GM23338 (cell line): ENCODE data around the gene UNC13A. TPM values are rescaled to one million over a fixed set of nuclear protein-coding genes. Genes with fewer than 3 reads are reported as not detected.

ENCODE experiments used
- ATAC-seq: fragments of 200-7000 bp; cut with Tn5 transposase; 3 replicates; pipeline ENCODE4 v1.9.1; 2020
- DNase-seq: peaks from one replicate; pipeline ENCODE4 v3.0.0-alpha.2; 2015; ENCODE audit warnings: low spot score
- H2AFZ ChIP-seq: fragments of 200-600 bp; sonication (generic); 2 replicates; pipeline ENCODE4 v1.8.0; 2016; ENCODE audit warnings: antibody characterized with exemption, mild to moderate bottlenecking, moderate library complexity
- H3F3A ChIP-seq: fragments of 200-600 bp; sonication (generic); replicated peaks from 2 replicates; pipeline ENCODE4 v1.8.0; 2017; ENCODE audit warnings: antibody characterized with exemption, mixed run types, low read depth
- H3K27ac ChIP-seq: fragments of 200-600 bp; sonication (generic); 2 replicates; pipeline ENCODE4 v1.6.1; 2016; ENCODE audit warnings: low read depth
- H3K27me3 ChIP-seq: fragments of 200-600 bp; sonication (generic); 2 replicates; pipeline ENCODE4 v1.8.0; 2016; ENCODE audit warnings: mild to moderate bottlenecking, mixed run types, moderate library complexity; ENCODE audit not compliant: insufficient read depth
- H3K36me3 ChIP-seq: fragments of 200-600 bp; sonication (generic); 2 replicates; pipeline ENCODE4 v1.8.0; 2016; ENCODE audit warnings: mild to moderate bottlenecking; ENCODE audit not compliant: insufficient read depth
- H3K4me1 ChIP-seq: fragments of 200-600 bp; sonication (generic); 2 replicates; pipeline ENCODE4 v1.8.0; 2016; ENCODE audit warnings: mild to moderate bottlenecking, moderate library complexity; ENCODE audit not compliant: insufficient read depth
- H3K4me2 ChIP-seq: fragments of 200-600 bp; sonication (generic); 2 replicates; pipeline ENCODE4 v1.7.1; 2017; ENCODE audit warnings: mixed run types
- H3K4me3 ChIP-seq: fragments of 200-600 bp; sonication (generic); 2 replicates; pipeline ENCODE4 v1.6.1; 2016; ENCODE audit warnings: mixed run types
- H3K79me2 ChIP-seq: fragments of 200-600 bp; sonication (generic); replicated peaks from 2 replicates; pipeline ENCODE4 v1.8.0; 2017; ENCODE audit warnings: mild to moderate bottlenecking; ENCODE audit not compliant: insufficient read depth
- H3K9me2 ChIP-seq: fragments of 200-600 bp; sonication (generic); 2 replicates; pipeline ENCODE4 v1.8.0; 2017; ENCODE audit not compliant: insufficient read depth
- H4K20me1 ChIP-seq: fragments of 200-600 bp; sonication (generic); replicated peaks from 2 replicates; pipeline ENCODE4 v1.8.0; 2017; ENCODE audit warnings: mild to moderate bottlenecking; ENCODE audit not compliant: insufficient read depth
- H3K27ac Mint-ChIP-seq: 2 replicates; pipeline ENCODE4 v1.8.0; 2020; ENCODE audit warnings: inconsistent platforms, mild to moderate bottlenecking, moderate library complexity, mixed read lengths
- H3K27me3 Mint-ChIP-seq: 3 replicates; pipeline ENCODE4 v1.8.0; 2022; ENCODE audit warnings: low read depth, mild to moderate bottlenecking, moderate library complexity, mixed read lengths, inconsistent platforms; ENCODE audit not compliant: insufficient read depth, poor library complexity
- H3K36me3 Mint-ChIP-seq: 3 replicates; pipeline ENCODE4 v1.8.0; 2021; ENCODE audit warnings: low read depth, mild to moderate bottlenecking, inconsistent platforms, moderate library complexity, mixed read lengths
- H3K4me1 Mint-ChIP-seq: 3 replicates; pipeline ENCODE4 v1.8.0; 2020; ENCODE audit warnings: mild to moderate bottlenecking, inconsistent platforms, mixed read lengths
- H3K4me3 Mint-ChIP-seq: 3 replicates; pipeline ENCODE4 v1.8.0; 2021; ENCODE audit warnings: moderate library complexity, mild to moderate bottlenecking, inconsistent platforms, mixed read lengths
- H3K9me3 Mint-ChIP-seq: 3 replicates; pipeline ENCODE4 v1.8.0; 2020; ENCODE audit warnings: moderate library complexity, mild to moderate bottlenecking, inconsistent platforms, mixed read lengths
- EZH2 ChIP-seq: fragments of 200-600 bp; sonication (generic); IDR thresholded peaks from one replicate; pipeline ENCODE4 v1.8.0; 2017; ENCODE audit warnings: antibody characterized with exemption, mild to moderate bottlenecking, low read depth; ENCODE audit not compliant: unreplicated experiment
- polyA plus RNA-seq: library from polyadenylated mRNA; unstranded; fragments of >200 nt; fragmentation: Nextera tagmentation; extraction: Ambion mirVana; gene quantifications from 2 replicates; pipeline ENCODE4 v1.2.1, GENCODE V29; 2016
- total RNA-seq: library from RNA; depleted of rRNA; stranded (reverse); fragments of >200 nt; shearing (Covaris generic); gene quantifications from 2 replicates; pipeline ENCODE4 v1.2.3, GENCODE V29; 2014
- TF ChIP-seq, protein P1 (sequence below): IDR thresholded peaks from one replicate; pipeline ENCODE4 v1.6.1; 2018; ENCODE audit warnings: antibody characterized with exemption; ENCODE audit not compliant: unreplicated experiment
- TF ChIP-seq, protein P2 (sequence below): fragments of 250-450 bp; sonication (Bioruptor Pico); IDR thresholded peaks from 2 replicates; pipeline ENCODE4 v1.5.0; 2020; ENCODE audit warnings: mild to moderate bottlenecking, moderate library complexity

Gene UNC13A
- total and polyA plus RNA-seq, 2 experiments from 2014 or later, result 9.5 to 30.4 TPM

DNA sequence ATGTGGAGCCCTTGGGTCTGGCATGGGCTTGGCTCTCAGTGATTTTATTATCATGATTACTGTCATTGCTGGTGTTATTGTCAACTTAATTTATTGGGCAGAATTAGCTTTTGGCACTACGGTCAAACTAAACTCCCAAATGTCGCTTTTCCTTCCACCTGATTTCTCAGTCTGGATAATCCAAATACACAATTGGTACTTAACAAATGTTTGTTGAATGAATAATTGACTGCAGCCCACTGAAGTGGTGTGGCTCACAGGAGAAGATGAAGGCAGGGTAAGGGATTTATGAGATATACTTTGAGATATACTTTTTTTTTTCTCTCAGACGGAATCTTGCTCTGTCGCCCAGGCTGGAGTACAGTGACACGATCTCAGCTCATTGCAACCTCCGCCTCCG is 131.2 kb downstream of the UNC13A start:
- H3K9me3 Mint-ChIP-seq, result no peaks in the 10 kb centered on the region
- peak overlapping the region; percentile 78; the same call in 2 of the 3 replicates for H3K4me3 Mint-ChIP-seq
- H3K4me3 ChIP-seq, result no peak overlapping the region

More for the DNA sequence above, 131.2 kb downstream of the UNC13A start:
- Histone ChIP-seq H2AFZ (no peak overlapping the region), H3K27me3 (peaks cover 4% of the 10 kb centered on the region; the same call in 1 of the 2 replicates), H3K79me2 (no peaks in the 10 kb centered on the region), H4K20me1 (no peaks in the 10 kb centered on the region; the same call in 1 of the 2 replicates), H3K27ac (no peak overlapping the region), H3K36me3 (no peaks in the 10 kb centered on the region), H3K9me2 (no peaks in the 10 kb centered on the region), H3K4me1 (0 out of 2 replicates have a peak, but pooled peaks cover 3% of the 10 kb centered on the region), H3F3A (peaks cover 13% of the 10 kb centered on the region; the same call in 1 of the 2 replicates), H3K4me2 (no peak overlapping the region)
- DNase-seq (no peak), ATAC-seq (no peak)
- Mint-ChIP-seq H3K27me3 (peaks cover 5% of the 10 kb centered on the region), H3K27ac (no peak overlapping the region), H3K4me1 (peaks cover 8% of the 10 kb centered on the region; the same call in 2 of the 3 replicates), H3K36me3 (peaks cover 16% of the 10 kb centered on the region)
- no peak for TF ChIP-seq EZH2
- TF ChIP-seq, protein P1, sequence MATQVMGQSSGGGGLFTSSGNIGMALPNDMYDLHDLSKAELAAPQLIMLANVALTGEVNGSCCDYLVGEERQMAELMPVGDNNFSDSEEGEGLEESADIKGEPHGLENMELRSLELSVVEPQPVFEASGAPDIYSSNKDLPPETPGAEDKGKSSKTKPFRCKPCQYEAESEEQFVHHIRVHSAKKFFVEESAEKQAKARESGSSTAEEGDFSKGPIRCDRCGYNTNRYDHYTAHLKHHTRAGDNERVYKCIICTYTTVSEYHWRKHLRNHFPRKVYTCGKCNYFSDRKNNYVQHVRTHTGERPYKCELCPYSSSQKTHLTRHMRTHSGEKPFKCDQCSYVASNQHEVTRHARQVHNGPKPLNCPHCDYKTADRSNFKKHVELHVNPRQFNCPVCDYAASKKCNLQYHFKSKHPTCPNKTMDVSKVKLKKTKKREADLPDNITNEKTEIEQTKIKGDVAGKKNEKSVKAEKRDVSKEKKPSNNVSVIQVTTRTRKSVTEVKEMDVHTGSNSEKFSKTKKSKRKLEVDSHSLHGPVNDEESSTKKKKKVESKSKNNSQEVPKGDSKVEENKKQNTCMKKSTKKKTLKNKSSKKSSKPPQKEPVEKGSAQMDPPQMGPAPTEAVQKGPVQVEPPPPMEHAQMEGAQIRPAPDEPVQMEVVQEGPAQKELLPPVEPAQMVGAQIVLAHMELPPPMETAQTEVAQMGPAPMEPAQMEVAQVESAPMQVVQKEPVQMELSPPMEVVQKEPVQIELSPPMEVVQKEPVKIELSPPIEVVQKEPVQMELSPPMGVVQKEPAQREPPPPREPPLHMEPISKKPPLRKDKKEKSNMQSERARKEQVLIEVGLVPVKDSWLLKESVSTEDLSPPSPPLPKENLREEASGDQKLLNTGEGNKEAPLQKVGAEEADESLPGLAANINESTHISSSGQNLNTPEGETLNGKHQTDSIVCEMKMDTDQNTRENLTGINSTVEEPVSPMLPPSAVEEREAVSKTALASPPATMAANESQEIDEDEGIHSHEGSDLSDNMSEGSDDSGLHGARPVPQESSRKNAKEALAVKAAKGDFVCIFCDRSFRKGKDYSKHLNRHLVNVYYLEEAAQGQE, result no peak
- TF ChIP-seq, protein P2, sequence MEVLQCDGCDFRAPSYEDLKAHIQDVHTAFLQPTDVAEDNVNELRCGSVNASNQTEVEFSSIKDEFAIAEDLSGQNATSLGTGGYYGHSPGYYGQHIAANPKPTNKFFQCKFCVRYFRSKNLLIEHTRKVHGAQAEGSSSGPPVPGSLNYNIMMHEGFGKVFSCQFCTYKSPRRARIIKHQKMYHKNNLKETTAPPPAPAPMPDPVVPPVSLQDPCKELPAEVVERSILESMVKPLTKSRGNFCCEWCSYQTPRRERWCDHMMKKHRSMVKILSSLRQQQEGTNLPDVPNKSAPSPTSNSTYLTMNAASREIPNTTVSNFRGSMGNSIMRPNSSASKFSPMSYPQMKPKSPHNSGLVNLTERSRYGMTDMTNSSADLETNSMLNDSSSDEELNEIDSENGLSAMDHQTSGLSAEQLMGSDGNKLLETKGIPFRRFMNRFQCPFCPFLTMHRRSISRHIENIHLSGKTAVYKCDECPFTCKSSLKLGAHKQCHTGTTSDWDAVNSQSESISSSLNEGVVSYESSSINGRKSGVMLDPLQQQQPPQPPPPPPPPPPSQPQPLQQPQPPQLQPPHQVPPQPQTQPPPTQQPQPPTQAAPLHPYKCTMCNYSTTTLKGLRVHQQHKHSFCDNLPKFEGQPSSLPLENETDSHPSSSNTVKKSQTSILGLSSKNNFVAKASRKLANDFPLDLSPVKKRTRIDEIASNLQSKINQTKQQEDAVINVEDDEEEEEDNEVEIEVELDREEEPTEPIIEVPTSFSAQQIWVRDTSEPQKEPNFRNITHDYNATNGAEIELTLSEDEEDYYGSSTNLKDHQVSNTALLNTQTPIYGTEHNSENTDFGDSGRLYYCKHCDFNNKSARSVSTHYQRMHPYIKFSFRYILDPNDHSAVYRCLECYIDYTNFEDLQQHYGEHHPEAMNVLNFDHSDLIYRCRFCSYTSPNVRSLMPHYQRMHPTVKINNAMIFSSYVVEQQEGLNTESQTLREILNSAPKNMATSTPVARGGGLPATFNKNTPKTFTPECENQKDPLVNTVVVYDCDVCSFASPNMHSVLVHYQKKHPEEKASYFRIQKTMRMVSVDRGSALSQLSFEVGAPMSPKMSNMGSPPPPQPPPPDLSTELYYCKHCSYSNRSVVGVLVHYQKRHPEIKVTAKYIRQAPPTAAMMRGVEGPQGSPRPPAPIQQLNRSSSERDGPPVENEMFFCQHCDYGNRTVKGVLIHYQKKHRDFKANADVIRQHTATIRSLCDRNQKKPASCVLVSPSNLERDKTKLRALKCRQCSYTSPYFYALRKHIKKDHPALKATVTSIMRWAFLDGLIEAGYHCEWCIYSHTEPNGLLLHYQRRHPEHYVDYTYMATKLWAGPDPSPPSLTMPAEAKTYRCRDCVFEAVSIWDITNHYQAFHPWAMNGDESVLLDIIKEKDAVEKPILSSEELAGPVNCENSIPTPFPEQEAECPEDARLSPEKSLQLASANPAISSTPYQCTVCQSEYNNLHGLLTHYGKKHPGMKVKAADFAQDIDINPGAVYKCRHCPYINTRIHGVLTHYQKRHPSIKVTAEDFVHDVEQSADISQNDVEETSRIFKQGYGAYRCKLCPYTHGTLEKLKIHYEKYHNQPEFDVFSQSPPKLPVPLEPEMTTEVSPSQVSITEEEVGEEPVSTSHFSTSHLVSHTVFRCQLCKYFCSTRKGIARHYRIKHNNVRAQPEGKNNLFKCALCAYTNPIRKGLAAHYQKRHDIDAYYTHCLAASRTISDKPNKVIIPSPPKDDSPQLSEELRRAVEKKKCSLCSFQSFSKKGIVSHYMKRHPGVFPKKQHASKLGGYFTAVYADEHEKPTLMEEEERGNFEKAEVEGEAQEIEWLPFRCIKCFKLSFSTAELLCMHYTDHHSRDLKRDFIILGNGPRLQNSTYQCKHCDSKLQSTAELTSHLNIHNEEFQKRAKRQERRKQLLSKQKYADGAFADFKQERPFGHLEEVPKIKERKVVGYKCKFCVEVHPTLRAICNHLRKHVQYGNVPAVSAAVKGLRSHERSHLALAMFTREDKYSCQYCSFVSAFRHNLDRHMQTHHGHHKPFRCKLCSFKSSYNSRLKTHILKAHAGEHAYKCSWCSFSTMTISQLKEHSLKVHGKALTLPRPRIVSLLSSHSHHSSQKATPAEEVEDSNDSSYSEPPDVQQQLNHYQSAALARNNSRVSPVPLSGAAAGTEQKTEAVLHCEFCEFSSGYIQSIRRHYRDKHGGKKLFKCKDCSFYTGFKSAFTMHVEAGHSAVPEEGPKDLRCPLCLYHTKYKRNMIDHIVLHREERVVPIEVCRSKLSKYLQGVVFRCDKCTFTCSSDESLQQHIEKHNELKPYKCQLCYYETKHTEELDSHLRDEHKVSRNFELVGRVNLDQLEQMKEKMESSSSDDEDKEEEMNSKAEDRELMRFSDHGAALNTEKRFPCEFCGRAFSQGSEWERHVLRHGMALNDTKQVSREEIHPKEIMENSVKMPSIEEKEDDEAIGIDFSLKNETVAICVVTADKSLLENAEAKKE (CRISPR knock-in tag), result no peak
